RWPE2 (cell line): ENCODE data around the gene CAPN14.

Experiments
- ATAC-seq: fragments of 200-7000 bp; cut with Tn5 transposase; 3 replicates; pipeline ENCODE4 v1.9.1; 2021; ENCODE audit warnings: low read depth
- DNase-seq: peaks from one replicate; pipeline ENCODE4 v3.0.0-alpha.2; 2020; ENCODE audit warnings: low spot score
- H3K27ac ChIP-seq: fragments of 450-650 bp; 2 replicates; pipeline ENCODE4 v1.5.1; 2017; ENCODE audit warnings: mild to moderate bottlenecking; ENCODE audit not compliant: poor library complexity, severe bottlenecking
- H3K27me3 ChIP-seq: fragments of 250-450 bp; sonication (Bioruptor Pico); 2 replicates; pipeline ENCODE4 v1.5.1; 2021; ENCODE audit warnings: mild to moderate bottlenecking, moderate library complexity; ENCODE audit not compliant: insufficient read depth, poor library complexity, severe bottlenecking
- H3K36me3 ChIP-seq: fragments of 250-450 bp; sonication (Bioruptor Pico); 2 replicates; pipeline ENCODE4 v1.5.1; 2020; ENCODE audit warnings: low read depth, mild to moderate bottlenecking, moderate library complexity
- H3K4me1 ChIP-seq: fragments of 250-450 bp; sonication (Bioruptor Pico); 2 replicates; pipeline ENCODE4 v1.5.1; 2021; ENCODE audit warnings: mild to moderate bottlenecking, moderate library complexity; ENCODE audit not compliant: insufficient read depth, poor library complexity, severe bottlenecking
- H3K4me3 ChIP-seq: fragments of 250-450 bp; sonication (Bioruptor Pico); 2 replicates; pipeline ENCODE4 v1.5.1; 2021; ENCODE audit warnings: mild to moderate bottlenecking, moderate library complexity; ENCODE audit not compliant: severe bottlenecking
- H3K9me3 ChIP-seq: fragments of 250-450 bp; sonication (Bioruptor Pico); 2 replicates; pipeline ENCODE4 v1.5.1; 2021; ENCODE audit warnings: mild to moderate bottlenecking, moderate library complexity; ENCODE audit not compliant: severe bottlenecking
- TF ChIP-seq, protein P1 (sequence below): fragments of 450-650 bp; IDR thresholded peaks from one replicate; pipeline ENCODE4 v1.5.1; 2017; ENCODE audit warnings: mild to moderate bottlenecking, moderate library complexity; ENCODE audit not compliant: poor library complexity, severe bottlenecking

CAPN14 gene

DNA sequence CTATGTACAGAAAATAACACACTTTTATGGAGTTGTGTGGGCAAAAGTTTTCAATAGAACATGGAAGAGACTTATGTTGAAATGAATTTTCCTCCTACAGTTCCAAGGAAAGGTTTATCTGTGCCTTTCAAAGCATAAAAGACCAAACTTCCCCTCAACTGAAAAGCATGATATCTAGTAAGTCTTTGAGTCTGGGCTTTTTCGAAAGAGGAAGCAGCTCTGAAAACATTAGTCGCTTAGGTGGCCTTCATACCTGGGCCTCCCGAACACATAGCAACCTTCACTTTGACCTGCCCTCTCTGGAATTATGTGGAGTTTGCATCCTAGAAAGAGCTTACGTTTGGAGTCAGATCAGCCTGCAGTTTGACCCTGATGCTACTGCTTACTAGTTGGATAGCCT, 4.8 kb upstream of the CAPN14 start:
- Histone ChIP-seq H3K4me3 (no peak overlapping the region), H3K27me3 (no peaks in the 10 kb centered on the region), H3K4me1 (no peaks in the 10 kb centered on the region), H3K36me3 (no peaks in the 10 kb centered on the region), H3K9me3 (no peaks in the 10 kb centered on the region), H3K27ac (no peak overlapping the region)
- TF ChIP-seq, protein P1, sequence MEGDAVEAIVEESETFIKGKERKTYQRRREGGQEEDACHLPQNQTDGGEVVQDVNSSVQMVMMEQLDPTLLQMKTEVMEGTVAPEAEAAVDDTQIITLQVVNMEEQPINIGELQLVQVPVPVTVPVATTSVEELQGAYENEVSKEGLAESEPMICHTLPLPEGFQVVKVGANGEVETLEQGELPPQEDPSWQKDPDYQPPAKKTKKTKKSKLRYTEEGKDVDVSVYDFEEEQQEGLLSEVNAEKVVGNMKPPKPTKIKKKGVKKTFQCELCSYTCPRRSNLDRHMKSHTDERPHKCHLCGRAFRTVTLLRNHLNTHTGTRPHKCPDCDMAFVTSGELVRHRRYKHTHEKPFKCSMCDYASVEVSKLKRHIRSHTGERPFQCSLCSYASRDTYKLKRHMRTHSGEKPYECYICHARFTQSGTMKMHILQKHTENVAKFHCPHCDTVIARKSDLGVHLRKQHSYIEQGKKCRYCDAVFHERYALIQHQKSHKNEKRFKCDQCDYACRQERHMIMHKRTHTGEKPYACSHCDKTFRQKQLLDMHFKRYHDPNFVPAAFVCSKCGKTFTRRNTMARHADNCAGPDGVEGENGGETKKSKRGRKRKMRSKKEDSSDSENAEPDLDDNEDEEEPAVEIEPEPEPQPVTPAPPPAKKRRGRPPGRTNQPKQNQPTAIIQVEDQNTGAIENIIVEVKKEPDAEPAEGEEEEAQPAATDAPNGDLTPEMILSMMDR: no peak
- DNase-seq (no peak), ATAC-seq (no peak)

DNA sequence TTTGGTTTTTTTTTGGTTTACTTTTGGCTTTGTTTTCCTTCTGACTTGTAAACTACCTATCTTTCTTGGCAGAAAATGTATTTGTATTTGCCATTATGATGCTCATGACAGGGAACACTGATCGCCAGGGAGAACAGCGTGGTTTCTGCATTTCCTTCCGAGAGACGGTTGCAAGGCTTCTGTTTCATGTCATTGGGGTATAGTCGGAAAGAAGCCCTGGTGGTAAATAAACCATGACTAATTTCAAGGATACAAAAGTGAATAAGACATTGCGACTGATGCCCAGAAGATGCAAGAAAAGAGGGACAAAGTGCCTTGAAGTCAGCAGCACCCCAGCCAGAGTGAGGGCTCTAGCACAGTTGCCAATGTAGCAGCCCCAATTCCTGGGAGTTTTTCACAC, 4.2 kb upstream of the CAPN14 start:
- no peak overlapping the region for H3K27ac ChIP-seq
- H3K36me3 ChIP-seq: no peaks in the 10 kb centered on the region
- H3K4me1 ChIP-seq: no peaks in the 10 kb centered on the region
- H3K4me3 ChIP-seq: no peak overlapping the region
- ATAC-seq: no peak
- no peak for DNase-seq
- H3K27me3 ChIP-seq: no peaks in the 10 kb centered on the region
- no peaks in the 10 kb centered on the region for H3K9me3 ChIP-seq
- TF ChIP-seq, protein P1: no peak

DNA sequence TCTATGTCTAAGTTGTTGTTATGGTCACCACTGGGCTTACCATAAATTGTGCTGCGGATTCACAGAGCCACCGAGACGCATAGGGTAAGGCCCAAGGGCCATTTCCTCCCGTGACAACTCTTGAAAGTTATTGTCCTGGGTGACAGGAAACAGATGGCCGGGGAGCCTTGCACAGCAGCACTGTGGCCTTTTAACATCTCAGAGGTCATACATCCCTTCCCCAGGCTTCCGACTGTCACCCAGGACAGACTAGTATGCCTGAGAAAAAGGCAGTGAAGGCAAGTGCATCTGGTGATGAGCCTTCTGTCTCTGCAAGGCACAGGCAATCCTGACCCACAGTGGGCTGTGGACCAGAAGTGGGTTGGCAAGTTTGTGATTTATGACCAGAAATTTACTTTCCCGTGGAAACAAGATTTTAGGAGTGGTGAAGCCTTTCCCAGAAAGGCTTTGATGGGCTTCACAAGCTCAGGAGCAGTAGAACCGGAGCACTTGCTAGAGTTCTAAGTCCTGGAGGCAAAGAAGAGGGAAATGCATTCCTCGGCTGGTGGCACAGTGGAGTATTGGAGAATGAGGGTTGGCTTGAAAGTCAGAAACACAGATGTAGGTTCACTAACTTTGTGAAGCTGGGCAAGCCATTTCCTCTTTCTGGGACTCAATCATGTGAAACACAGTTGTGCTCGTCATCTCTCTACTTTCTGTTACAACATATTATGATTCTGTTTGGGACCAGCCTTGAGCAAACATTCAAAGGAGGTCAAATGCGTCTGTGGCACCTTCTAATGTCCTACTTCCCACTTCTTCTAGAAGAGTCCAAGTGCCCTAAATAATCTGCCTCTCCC, 2.0 kb upstream of the CAPN14 start:
- DNase-seq (no peak), ATAC-seq (no peak)
- TF ChIP-seq, protein P1: no peak
- no peaks in the 10 kb centered on the region for H3K36me3 ChIP-seq
- H3K27me3 ChIP-seq: no peaks in the 10 kb centered on the region
- H3K4me1 ChIP-seq: no peaks in the 10 kb centered on the region
- no peaks in the 10 kb centered on the region for H3K9me3 ChIP-seq
- H3K4me3 ChIP-seq: no peak overlapping the region
- H3K27ac ChIP-seq: no peak overlapping the region

DNA sequence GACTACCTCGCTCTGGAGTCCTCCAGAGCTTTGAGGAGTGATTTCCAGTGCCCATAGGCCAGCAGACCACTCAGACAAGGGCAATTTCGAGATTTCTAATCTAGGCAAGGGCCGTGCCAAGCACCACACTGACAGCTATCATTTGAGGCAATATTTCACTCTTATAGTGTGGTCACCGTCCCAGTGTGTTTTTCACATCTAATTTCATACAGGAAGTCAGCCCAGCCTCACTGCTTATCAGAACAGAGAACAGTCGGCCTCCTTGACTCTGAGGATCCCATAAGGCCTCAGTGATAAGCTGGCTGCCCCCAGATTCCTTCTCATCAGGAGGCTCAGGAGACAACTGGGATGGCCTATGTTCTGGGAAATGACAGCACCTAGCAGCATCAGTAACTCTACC, 581 bp downstream of the CAPN14 start:
- no peaks in the 10 kb centered on the region for H3K36me3 ChIP-seq

More for the DNA sequence above, 581 bp downstream of the CAPN14 start:
- DNase-seq: no peak
- no peaks in the 10 kb centered on the region for H3K9me3 ChIP-seq
- H3K27me3 ChIP-seq: no peaks in the 10 kb centered on the region
- no peak overlapping the region for H3K27ac ChIP-seq
- no peak overlapping the region for H3K4me3 ChIP-seq
- H3K4me1 ChIP-seq: no peaks in the 10 kb centered on the region
- ATAC-seq: no peak
- TF ChIP-seq, protein P1: no peak
